Stimulated activated CD4-positive, alpha-beta T cell treated with anti-CD3 and anti-CD28 coated beads, TNF-alpha, amount 100 ng/mL, for 24 hours (primary cell): Measurements from ENCODE around the gene SEMA4G.
"Not testable (repeated sequence)": the region's sequence is repeated elsewhere in the genome, so short reads cannot be mapped to it uniquely, and the experiment has no call there.

ENCODE experiments used
- DNase-seq, 3 experiments: peaks; one replicate each; pipeline ENCODE4 v3.0.0-alpha.2; 2020; ENCODE audit warnings: low read depth in 3 of 3

SEMA4G gene

DNA sequence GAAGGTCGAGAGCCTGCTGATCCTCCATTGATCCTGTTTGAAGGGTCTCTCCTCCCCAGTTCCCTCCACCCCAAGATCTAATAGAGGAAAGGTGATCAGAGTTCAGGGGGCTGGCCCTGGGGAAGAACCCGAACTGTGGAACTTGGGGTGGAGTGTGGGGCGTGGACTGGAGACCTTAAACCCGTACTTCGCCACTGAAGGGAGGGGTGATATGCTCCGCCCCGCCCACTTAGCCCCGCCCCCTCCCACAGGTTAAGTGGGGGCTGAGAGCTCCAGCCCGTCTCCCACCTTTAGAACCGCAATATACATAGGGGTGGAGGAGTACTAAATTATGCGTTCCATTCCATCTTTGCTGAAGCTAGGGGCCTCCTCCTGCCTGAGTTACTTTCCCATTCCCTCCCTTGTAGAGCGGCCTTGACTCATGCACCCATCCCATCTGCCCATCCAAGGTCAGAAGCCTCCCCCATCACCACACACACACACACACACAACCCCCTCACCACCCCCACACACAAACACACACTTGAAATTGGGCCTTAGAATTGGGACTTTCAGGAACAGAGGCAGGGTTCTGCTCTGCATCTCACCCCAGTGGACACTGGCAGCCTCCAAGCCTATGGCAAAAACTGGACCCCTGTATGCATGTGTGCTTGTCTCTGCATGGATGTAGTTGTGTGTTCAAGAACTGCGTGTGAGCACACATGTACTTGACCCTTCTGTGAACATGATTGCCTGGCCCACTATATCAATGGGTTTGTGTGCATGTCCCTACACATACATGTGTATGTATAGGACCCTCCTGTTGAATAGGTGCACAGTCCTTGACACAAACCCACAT is 991 bp downstream of the SEMA4G start:
- no peak for DNase-seq

GRCh38 chr10:100970914-100971811 is 1.9 kb downstream of the SEMA4G start:
- DNase-seq = no peak

DNA sequence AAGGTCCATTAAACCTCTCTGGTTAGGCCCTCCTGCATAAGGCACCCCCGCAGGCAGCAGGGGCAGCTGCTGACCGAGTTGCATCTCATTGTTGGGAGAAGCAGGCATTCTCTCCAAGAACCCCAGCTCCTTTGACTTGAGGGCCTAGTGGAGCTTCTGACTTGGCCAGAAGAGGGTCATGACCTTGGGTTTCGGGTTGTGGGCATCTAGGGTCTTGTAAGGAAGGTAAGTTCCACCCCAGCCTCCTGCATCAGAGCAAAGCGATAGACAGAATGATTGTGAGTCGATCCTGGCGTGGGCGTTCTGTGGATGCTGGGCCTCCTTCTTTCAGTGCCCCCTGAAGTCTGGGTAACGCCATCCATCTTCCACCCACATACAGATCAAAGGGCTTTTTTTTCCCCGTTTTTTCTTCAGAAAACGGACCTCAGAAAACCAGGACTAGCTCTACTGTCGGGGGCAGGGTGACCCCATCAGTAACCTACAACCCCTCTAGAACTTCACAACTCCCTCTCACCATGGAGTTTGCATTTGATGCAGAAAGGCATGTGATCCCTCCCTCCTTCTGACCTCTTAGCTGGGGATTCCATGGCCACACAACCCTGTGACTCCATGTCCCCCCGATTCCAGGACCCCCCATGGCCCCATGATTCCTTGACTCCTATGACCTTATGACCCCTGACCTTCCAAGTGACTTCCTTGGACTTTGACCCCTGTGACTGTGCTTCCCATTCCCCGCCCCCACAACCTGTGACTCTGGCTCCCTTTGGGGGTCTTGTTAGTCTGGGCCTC is 3.0 kb downstream of the SEMA4G start:
- no peak for DNase-seq

- DNase-seq = no peak
These were observed 3.7 kb downstream of the SEMA4G start for GRCh38 chr10:100972904-100973535.

DNA sequence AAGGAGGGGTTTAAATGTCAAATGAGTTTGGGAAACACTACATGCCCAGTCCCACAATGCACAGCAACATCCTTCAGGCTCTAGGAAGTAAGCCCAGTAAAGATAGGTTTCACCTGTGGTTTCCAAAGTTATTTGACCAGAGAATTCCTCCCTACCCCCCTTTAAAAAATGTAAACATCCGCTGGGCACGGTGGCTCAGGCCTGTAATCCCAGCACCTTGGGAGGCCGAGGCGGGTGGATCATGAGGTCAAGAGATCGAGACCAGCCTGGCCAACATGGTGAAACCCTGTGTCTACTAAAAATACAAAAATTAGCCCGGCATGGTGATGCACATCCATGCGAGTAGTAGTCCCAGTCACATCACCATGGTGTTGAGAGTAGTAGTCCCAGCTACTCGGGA is 6.1 kb downstream of the SEMA4G start:
- not testable (repeated sequence) for DNase-seq

- DNase-seq = no peak
These were observed 7.6 kb downstream of the SEMA4G start for GRCh38 chr10:100976906-100977305.

GRCh38 chr10:100977436-100977835 is 8.1 kb downstream of the SEMA4G start:
- no peak for DNase-seq

DNA sequence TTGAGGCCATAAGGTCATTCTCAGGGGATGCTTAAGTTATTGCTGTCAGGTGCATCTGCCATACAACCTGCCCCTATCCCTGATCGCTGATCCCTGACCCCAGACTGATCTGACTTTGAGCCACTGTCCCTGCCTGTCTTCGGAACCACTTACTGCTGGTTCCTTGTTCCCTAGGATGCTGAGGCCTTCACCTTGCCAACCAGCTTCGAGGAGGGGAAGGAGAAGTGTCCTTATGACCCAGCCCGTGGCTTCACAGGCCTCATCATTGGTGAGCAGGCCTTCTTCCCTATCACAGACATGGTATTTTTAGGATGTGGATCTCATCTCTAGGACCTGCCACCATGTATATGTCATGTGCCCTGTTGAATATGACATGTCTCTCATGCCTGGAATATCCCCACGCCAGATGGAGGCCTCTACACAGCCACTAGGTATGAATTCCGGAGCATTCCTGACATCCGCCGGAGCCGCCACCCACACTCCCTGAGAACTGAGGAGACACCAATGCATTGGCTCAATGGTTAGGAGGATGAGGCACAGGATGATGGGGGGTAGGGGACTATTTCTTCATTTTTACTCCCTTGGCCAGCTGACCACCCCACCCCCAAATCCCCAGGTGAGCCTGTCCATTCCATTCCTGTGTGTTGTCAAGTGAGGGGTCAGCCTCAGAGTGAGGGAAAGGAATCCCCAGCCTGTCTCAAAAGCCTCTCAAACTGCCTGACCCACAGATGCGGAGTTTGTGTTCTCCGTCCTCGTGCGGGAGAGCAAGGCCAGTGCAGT is 9.0 kb downstream of the SEMA4G start:
- no peak for DNase-seq

DNA sequence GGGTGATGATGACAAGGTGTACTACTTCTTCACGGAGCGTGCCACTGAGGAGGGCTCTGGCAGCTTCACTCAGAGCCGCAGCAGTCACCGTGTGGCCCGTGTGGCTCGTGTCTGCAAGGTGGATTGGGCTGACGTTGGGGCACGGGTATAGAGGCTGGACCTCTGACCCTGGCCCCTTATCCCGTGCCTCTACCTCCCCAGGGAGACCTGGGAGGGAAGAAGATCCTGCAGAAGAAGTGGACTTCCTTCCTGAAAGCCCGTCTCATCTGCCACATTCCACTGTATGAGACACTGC is 9.5 kb downstream of the SEMA4G start:
- no peak for DNase-seq

GRCh38 chr10:100979791-100980272 is 10.5 kb downstream of the SEMA4G start:
- no peak for DNase-seq

GRCh38 chr10:100980311-100980710 is 11.0 kb downstream of the SEMA4G start:
- DNase-seq = no peak

- no peak for DNase-seq
These were observed 11.4 kb downstream of the SEMA4G start for GRCh38 chr10:100980711-100981110.

- DNase-seq = no peak
These were observed 12.0 kb downstream of the SEMA4G start for GRCh38 chr10:100981178-100981772.

DNA sequence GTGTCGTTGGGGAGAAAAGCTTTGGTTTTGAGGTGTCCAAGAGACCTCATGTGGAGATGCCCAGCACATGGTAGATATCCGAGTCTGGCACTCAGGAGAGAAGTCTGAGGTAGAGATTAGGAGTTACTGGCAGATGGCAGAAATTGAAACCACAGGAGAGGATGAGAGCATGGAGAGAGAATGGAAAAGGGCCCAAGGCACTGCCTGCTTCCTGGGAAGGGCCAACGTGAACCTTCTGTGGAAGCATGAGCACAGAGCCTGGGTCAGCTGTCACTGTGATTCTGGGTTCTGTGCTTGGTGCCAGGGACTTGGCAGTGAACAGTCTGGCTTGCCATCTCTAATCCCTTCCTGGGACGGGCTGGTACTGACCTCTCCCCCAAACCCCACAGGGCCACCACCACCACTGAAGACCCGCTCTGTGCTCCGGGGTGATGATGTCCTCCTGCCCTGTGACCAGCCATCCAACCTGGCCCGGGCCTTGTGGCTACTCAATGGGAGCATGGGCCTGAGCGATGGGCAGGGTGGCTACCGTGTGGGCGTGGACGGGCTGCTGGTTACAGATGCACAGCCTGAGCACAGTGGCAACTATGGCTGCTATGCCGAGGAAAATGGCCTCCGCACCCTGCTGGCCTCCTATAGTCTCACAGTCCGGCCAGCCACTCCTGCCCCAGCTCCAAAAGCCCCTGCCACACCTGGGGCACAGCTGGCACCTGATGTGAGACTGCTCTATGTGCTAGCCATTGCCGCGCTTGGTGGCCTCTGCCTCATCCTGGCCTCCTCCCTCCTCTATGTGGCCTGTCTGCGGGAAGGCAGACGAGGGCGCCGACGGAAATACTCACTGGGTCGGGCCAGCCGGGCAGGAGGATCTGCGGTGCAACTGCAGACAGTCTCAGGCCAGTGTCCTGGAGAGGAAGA is 13.9 kb downstream of the SEMA4G start:
- no peak for DNase-seq

- no peak for DNase-seq
These were observed 14.8 kb downstream of the SEMA4G start for GRCh38 chr10:100983868-100984671.

- DNase-seq = no peak
These were observed 15.4 kb downstream of the SEMA4G start for GRCh38 chr10:100984672-100985177.

- DNase-seq = no peak
These were observed 16.0 kb downstream of the SEMA4G start for GRCh38 chr10:100985336-100985735.

- no peak for DNase-seq
These were observed 17.3 kb downstream of the SEMA4G start for GRCh38 chr10:100986623-100986951.
